ENCODE results near the gene MAD1L1.

The MAD1L1 gene

DNA sequence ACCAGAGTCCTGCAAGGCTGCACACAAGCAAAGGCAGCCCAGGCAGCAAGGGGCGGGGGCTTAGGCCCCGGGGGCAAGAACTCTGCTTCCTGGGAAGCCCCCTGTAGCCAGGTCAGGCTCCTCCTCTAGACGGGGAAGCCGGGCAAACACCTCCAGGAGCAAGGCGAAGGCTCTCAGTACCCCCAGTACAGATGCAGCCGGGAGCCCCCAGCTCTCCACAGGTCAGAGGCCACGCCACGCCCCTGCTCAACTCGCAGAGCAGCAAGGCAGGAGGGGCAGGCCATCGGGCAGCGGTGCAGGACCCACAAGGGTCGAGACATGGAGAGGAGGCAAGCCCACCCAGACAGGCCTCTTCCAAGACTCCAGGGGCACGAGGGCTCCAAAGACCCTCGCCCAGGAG is 108.8 kb downstream of the MAD1L1 start:
- no peak overlapping the region for H3K4me3 Mint-ChIP-seq
- no peaks in the 10 kb centered on the region for H3K36me3 Mint-ChIP-seq (ENCODE audit: low read depth)
- H3K4me1 Mint-ChIP-seq, result peaks cover 46% of the 10 kb centered on the region
- TF ChIP-seq, protein P1, sequence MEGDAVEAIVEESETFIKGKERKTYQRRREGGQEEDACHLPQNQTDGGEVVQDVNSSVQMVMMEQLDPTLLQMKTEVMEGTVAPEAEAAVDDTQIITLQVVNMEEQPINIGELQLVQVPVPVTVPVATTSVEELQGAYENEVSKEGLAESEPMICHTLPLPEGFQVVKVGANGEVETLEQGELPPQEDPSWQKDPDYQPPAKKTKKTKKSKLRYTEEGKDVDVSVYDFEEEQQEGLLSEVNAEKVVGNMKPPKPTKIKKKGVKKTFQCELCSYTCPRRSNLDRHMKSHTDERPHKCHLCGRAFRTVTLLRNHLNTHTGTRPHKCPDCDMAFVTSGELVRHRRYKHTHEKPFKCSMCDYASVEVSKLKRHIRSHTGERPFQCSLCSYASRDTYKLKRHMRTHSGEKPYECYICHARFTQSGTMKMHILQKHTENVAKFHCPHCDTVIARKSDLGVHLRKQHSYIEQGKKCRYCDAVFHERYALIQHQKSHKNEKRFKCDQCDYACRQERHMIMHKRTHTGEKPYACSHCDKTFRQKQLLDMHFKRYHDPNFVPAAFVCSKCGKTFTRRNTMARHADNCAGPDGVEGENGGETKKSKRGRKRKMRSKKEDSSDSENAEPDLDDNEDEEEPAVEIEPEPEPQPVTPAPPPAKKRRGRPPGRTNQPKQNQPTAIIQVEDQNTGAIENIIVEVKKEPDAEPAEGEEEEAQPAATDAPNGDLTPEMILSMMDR (IDR thresholded peaks at IDR 0.05), result no peak
- peaks cover 6% of the 10 kb centered on the region for H3K27me3 Mint-ChIP-seq (ENCODE audit: low read depth, poor library complexity)
- no peaks in the 10 kb centered on the region for H3K9me3 Mint-ChIP-seq
- DNase-seq, result no peak
- peak overlapping the region; percentile 36 for H3K27ac Mint-ChIP-seq

DNA sequence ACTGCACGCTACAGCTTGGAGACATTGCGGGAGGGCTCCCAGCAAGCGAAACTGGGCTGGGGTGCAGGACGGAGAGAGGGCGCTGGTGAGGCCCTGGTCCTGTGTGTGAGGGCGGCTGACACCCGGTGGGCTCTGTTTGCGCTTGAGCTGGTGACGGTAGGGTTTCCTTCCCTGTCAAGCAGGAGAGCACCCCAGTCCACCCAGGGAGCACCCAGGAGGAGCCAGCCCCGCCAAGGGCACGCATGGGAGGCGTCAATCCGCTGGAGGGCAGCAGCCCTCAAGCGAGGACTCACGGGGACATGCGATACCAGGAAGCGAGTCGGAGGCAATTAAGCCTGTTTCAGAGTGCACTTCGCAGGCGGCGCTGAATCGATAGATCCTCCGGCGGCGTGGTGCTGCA is 109.4 kb downstream of the MAD1L1 start:
- no peak for DNase-seq
- H3K27ac Mint-ChIP-seq, result peak overlapping the region; percentile 36
- H3K27me3 Mint-ChIP-seq (ENCODE audit: low read depth, poor library complexity), result peaks cover 6% of the 10 kb centered on the region
- no peaks in the 10 kb centered on the region for H3K9me3 Mint-ChIP-seq
- H3K36me3 Mint-ChIP-seq (ENCODE audit: low read depth), result no peaks in the 10 kb centered on the region
- H3K4me3 Mint-ChIP-seq, result no peak overlapping the region
- peaks cover 46% of the 10 kb centered on the region for H3K4me1 Mint-ChIP-seq
- TF ChIP-seq, protein P1 (IDR thresholded peaks at IDR 0.05), result no peak

DNA sequence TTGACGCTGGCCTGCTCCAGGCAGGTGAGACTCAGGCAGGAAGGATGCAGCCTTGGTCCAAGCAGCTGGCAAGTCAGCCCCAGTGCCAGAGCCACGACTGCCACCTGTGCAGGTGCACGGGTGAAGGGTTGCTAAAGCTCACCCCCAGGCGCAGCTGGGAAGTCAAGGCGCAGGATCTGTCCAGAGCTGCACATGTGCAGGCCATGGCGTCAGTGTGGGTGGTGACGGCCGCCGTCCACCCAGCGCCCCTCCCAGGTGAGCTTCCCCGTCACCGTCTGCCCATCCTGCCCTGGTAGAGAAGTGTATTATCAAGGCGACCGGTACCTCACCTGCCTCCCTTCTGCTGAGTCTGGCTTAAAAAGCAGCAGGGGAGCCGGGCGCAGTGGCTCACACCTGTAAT is 110.1 kb downstream of the MAD1L1 start:
- H3K4me3 Mint-ChIP-seq, result no peak overlapping the region
- no peaks in the 10 kb centered on the region for H3K9me3 Mint-ChIP-seq
- TF ChIP-seq, protein P1 (IDR thresholded peaks at IDR 0.05), result no peak
- no peaks in the 10 kb centered on the region for H3K36me3 Mint-ChIP-seq (ENCODE audit: low read depth)
- peaks cover 6% of the 10 kb centered on the region for H3K27me3 Mint-ChIP-seq (ENCODE audit: low read depth, poor library complexity)
- no peak overlapping the region for H3K27ac Mint-ChIP-seq
- peaks cover 46% of the 10 kb centered on the region for H3K4me1 Mint-ChIP-seq
- DNase-seq, result no peak

DNA sequence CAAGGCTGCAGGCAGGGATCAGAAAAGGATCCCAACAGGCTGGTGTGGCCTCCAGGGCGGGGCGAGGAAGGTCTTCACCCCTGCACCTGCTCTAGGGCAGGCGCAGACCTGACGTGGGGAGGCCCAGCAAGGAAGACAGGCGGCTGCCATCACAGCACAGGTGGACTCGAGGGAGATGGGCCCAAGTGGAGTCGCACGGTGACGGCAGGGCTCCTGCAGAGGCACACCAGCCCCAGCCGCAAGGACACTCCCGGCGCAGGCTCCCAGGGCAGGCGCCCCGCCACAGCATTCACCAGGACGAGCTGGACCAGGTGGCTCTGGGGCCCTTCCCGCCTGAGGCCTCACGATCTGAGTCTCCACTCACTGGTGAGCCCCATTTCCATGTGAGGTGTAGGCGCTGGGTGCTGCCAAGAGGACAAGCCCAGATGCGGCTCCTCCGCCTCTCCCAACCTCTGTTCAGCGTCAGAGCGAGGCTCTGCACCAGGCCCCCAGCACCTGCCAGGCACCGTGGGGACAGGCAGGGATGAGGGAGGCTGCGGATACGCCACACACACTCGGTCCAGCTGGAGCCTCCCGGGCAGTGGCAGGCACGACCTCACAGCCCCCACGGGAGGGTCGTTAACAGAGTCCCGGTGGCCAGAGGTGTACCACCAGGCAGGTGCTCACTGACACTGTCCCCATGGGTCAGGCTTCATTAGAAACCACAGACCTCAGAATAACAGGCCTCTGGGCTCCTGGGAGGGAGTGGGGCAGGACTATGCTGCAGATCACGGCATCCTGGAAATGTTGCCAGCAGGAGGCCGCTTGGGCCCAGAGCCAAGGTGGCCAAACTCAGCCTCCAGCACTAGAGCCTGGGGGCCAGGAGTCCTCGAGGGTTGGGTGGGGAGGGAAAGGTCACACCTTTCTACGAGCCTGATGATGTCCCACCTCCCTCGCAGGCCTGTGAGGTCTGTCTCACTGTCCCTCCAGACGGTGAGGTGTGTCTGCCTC is 111.6 kb downstream of the MAD1L1 start:
- H3K36me3 Mint-ChIP-seq (ENCODE audit: low read depth), result no peaks in the 10 kb centered on the region
- no peak overlapping the region for H3K4me3 Mint-ChIP-seq
- H3K27me3 Mint-ChIP-seq (ENCODE audit: low read depth, poor library complexity), result peaks cover 6% of the 10 kb centered on the region
- no peaks in the 10 kb centered on the region for H3K9me3 Mint-ChIP-seq
- TF ChIP-seq, protein P1 (IDR thresholded peaks at IDR 0.05), result no peak
- H3K27ac Mint-ChIP-seq, result no peak overlapping the region
- no peak for DNase-seq
- H3K4me1 Mint-ChIP-seq, result peaks cover 53% of the 10 kb centered on the region

DNA sequence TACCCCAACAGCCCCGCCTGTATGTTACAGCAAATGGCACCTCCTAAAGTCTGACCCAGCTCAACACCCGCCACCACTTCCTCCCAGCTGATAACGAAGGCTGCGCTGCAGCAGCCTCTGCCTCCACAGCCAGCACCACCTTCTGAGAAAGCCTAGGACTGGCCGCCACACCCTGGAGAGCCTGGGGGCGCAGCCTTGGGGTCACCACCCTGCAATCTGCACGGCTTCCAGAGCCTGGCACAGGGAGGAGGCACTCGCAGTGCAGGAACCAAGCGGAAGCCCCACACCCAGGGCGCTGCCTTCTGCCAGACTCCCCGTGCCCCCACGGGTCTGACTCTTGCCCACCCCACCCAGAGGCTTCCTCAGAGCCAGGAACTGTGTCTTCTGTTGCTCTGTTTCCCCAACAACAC is 112.5 kb downstream of the MAD1L1 start:
- H3K4me1 Mint-ChIP-seq, result peaks cover 44% of the 10 kb centered on the region
- no peak for DNase-seq
- TF ChIP-seq, protein P1 (IDR thresholded peaks at IDR 0.05), result no peak
- H3K4me3 Mint-ChIP-seq, result no peak overlapping the region
- no peak overlapping the region for H3K27ac Mint-ChIP-seq
- no peaks in the 10 kb centered on the region for H3K36me3 Mint-ChIP-seq (ENCODE audit: low read depth)
- no peaks in the 10 kb centered on the region for H3K9me3 Mint-ChIP-seq
- peaks cover 6% of the 10 kb centered on the region for H3K27me3 Mint-ChIP-seq (ENCODE audit: low read depth, poor library complexity)

Measured in nephron progenitor cell (in vitro differentiated cells).